ENCODE data around the gene LACTB.

GRCh38 chr15:63172851-63173451 is 51.3 kb downstream of the LACTB start:
- TF ChIP-seq POLR2AphosphoS5 (IDR thresholded peaks at IDR 0.05) (no peak), CTCF (IDR thresholded peaks at IDR 0.05) (no peak)

Data from prostate gland (tissue), 2 donors.